K562 (cell line): ENCODE measurements around the gene DCAF6. TPM values are rescaled to one million over a fixed set of nuclear protein-coding genes. Genes with fewer than 3 reads are reported as not detected.
A peak's percentile ranks its signal among the peaks of the same experiment; 100 is the strongest.

Experiments used
- CREBBP ChIP-seq: IDR thresholded peaks from one replicate; pipeline ENCODE4 v1.6.1; 2012; ENCODE audit warnings: low read depth, mild to moderate bottlenecking, control low read depth, inconsistent platforms, low read length
- HDAC2 ChIP-seq: fragments of 450-650 bp; IDR thresholded peaks from 2 replicates; pipeline ENCODE4 v1.6.1; 2016; ENCODE audit warnings: mild to moderate bottlenecking
- HMG20A ChIP-seq: fragments of 450-650 bp; formaldehyde crosslinking; conservative IDR thresholded peaks from 2 replicates; pipeline ENCODE4 v1.4.0; 2020; ENCODE audit warnings: mild to moderate bottlenecking, mixed read lengths
- HMGN3 ChIP-seq: IDR thresholded peaks from 2 replicates; pipeline ENCODE4 v1.6.1; 2011; ENCODE audit warnings: borderline replicate concordance, low read depth, mild to moderate bottlenecking, mixed read lengths, low read length; ENCODE audit not compliant: insufficient read length; ENCODE audit errors: extremely low read depth
- LARP7 ChIP-seq: fragments of 450-650 bp; IDR thresholded peaks from 2 replicates; pipeline ENCODE4 v1.6.1; 2016
- MEF2D ChIP-seq: conservative IDR thresholded peaks from 2 replicates; pipeline ENCODE4 v1.6.1; 2016; ENCODE audit warnings: low read depth, missing genetic modification characterization, missing compliant biosample characterization
- POLR2AphosphoS5 ChIP-seq: IDR thresholded peaks from 2 replicates; pipeline ENCODE4 v1.6.1; 2011; ENCODE audit warnings: mild to moderate bottlenecking, low read depth, low read length, moderate library complexity; ENCODE audit not compliant: control insufficient read depth, insufficient read depth
- POLR2B ChIP-seq: fragments of 450-650 bp; IDR thresholded peaks from 2 replicates; pipeline ENCODE4 v1.6.1; 2018; ENCODE audit warnings: low read depth; ENCODE audit not compliant: partially characterized antibody
- PYGO2 ChIP-seq: fragments of 450-650 bp; IDR thresholded peaks from 2 replicates; pipeline ENCODE4 v1.6.1; 2016; ENCODE audit warnings: mild to moderate bottlenecking, missing genetic modification characterization, moderate library complexity, missing compliant biosample characterization
- ZBTB11 ChIP-seq, 3 experiments: fragments of 200-800 bp in 1 of 3; fragments of 250-450 bp in 1 of 3; fragments of 450-650 bp in 1 of 3; sonication (Bioruptor Pico) in 1 of 3; sonication (Bioruptor generic) in 1 of 3; formaldehyde crosslinking in 1 of 3; IDR thresholded peaks; 2 replicates each; pipeline versions ENCODE4 v1.6.1 to v1.8.0; 2016 to 2022; ENCODE audit warnings: mild to moderate bottlenecking in 2 of 3, missing genetic modification characterization in 2 of 3, missing compliant biosample characterization in 1 of 3, moderate library complexity in 1 of 3
- ZKSCAN3 ChIP-seq: fragments of 250-450 bp; sonication (Bioruptor Pico); IDR thresholded peaks from 2 replicates; pipeline ENCODE4 v1.4.0; 2020
- ZNF583 ChIP-seq: fragments of 250-450 bp; sonication (Bioruptor Pico); IDR thresholded peaks from 2 replicates; pipeline ENCODE4 v1.4.0; 2020
- ZSCAN32 ChIP-seq: fragments of 450-650 bp; formaldehyde crosslinking; IDR thresholded peaks from 2 replicates; pipeline ENCODE4 v1.4.0; 2020; ENCODE audit warnings: mild to moderate bottlenecking, moderate library complexity
- polyA plus RNA-seq, 8 experiments: library from polyadenylated mRNA; depleted of rRNA in 4 of 8; stranded (reverse) in 5 of 8; unstranded in 3 of 8; fragments of >200 nt; fragmentation: Nextera tagmentation in 2 of 8; fragmentation: Illumina TruSeq in 1 of 8; extraction: Ambion mirVana in 2 of 8; extraction: Trizol in 1 of 8; gene quantifications; 2 replicates each; pipeline versions ENCODE4 v1.2.1 to v1.2.3, GENCODE V29; 2011 to 2014; ENCODE audit warnings: inconsistent platforms in 1 of 8, missing spikeins in 1 of 8
- total RNA-seq, 7 experiments: library from RNA; depleted of rRNA in 6 of 7; stranded (reverse); fragments of >200 nt in 6 of 7; fragmentation: Illumina TruSeq in 2 of 7; extraction: Trizol in 2 of 7; gene quantifications; 2 replicates each; pipeline versions ENCODE4 v1.2.1 to v1.2.3, GENCODE V29; 2011 to 2021; ENCODE audit warnings: low replicate concordance in 1 of 7
- TF ChIP-seq, protein P1 (sequence below), 2 experiments: IDR thresholded peaks in 1 of 2; conservative IDR thresholded peaks in 1 of 2; 2 replicates each; pipeline ENCODE4 v1.6.1; 2016; ENCODE audit warnings: low read depth in 2 of 2, mild to moderate bottlenecking in 1 of 2, missing compliant biosample characterization in 1 of 2, missing genetic modification characterization in 1 of 2, moderate library complexity in 1 of 2
- TF ChIP-seq, protein P2 (sequence below): sonication (generic); formaldehyde crosslinking; IDR thresholded peaks from 2 replicates; pipeline ENCODE4 v1.8.1; 2023; ENCODE audit warnings: mild to moderate bottlenecking, missing genetic modification reagents, moderate library complexity
- TF ChIP-seq, protein P3 (sequence below): fragments of 450-650 bp; formaldehyde crosslinking; IDR thresholded peaks from 2 replicates; pipeline ENCODE4 v1.4.0; 2022; ENCODE audit warnings: missing genetic modification characterization

The DCAF6 gene
- total and polyA plus RNA-seq, 9 of the 15 experiments (the other 6 are each of a cell fraction or from before 2014, with no cell fraction given), result 19.1 to 102 (median 46.3) TPM

GRCh38 chr1:167936068-167936929 is at the start of gene DCAF6 (continued):
- TF ChIP-seq, protein P1, sequence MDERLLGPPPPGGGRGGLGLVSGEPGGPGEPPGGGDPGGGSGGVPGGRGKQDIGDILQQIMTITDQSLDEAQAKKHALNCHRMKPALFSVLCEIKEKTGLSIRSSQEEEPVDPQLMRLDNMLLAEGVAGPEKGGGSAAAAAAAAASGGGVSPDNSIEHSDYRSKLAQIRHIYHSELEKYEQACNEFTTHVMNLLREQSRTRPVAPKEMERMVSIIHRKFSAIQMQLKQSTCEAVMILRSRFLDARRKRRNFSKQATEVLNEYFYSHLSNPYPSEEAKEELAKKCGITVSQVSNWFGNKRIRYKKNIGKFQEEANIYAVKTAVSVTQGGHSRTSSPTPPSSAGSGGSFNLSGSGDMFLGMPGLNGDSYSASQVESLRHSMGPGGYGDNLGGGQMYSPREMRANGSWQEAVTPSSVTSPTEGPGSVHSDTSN (CRISPR knock-in tag; IDR thresholded peaks at IDR 0.05; ENCODE audit: low read depth), result no peak
- TF ChIP-seq, protein P1 (tag; conservative IDR thresholded peaks at IDR 0.05; ENCODE audit: low read depth), result no peak
- TF ChIP-seq ZBTB11 (CRISPR knock-in tag; IDR thresholded peaks at IDR 0.05) (peak in 1 of 3 experiments; percentile 76; a peak in 2 of 6 replicates), HMGN3 (peak; percentile 95), POLR2AphosphoS5 (peak; percentile 94), LARP7 (peak; percentile 15; the same call in 1 of the 2 replicates), HDAC2 (peak; percentile 68; the same call in 1 of the 2 replicates), CREBBP (no peak), ZSCAN32 (CRISPR knock-in tag) (no peak), HMG20A (CRISPR knock-in tag) (peak; percentile 66; the same call in 1 of the 2 replicates), POLR2B (peak; percentile 89), PYGO2 (tag) (peak; percentile 67), ZKSCAN3 (CRISPR knock-in tag) (no peak), ZNF583 (CRISPR knock-in tag) (peak; percentile 72; the same call in 1 of the 2 replicates), MEF2D (tag) (0 out of 2 replicates have a peak, but pooled peaks have one; percentile 30)
- TF ChIP-seq, protein P2, sequence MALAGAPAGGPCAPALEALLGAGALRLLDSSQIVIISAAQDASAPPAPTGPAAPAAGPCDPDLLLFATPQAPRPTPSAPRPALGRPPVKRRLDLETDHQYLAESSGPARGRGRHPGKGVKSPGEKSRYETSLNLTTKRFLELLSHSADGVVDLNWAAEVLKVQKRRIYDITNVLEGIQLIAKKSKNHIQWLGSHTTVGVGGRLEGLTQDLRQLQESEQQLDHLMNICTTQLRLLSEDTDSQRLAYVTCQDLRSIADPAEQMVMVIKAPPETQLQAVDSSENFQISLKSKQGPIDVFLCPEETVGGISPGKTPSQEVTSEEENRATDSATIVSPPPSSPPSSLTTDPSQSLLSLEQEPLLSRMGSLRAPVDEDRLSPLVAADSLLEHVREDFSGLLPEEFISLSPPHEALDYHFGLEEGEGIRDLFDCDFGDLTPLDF (CRISPR knock-in tag), result peak; percentile 87
- TF ChIP-seq, protein P3, sequence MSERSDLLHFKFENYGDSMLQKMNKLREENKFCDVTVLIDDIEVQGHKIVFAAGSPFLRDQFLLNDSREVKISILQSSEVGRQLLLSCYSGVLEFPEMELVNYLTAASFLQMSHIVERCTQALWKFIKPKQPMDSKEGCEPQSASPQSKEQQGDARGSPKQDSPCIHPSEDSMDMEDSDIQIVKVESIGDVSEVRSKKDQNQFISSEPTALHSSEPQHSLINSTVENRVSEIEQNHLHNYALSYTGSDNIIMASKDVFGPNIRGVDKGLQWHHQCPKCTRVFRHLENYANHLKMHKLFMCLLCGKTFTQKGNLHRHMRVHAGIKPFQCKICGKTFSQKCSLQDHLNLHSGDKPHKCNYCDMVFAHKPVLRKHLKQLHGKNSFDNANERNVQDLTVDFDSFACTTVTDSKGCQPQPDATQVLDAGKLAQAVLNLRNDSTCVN, result peak; percentile 77; the same call in 1 of the 2 replicates
